ENCODE data around the gene WDFY4. TPM values are rescaled to one million over a fixed set of nuclear protein-coding genes. Genes with fewer than 3 reads are reported as not detected.

WDFY4 gene
- total and polyA plus RNA-seq, 7 experiments from 2014 or later = 0.12 to 39.3 (median 1.5) TPM

DNA sequence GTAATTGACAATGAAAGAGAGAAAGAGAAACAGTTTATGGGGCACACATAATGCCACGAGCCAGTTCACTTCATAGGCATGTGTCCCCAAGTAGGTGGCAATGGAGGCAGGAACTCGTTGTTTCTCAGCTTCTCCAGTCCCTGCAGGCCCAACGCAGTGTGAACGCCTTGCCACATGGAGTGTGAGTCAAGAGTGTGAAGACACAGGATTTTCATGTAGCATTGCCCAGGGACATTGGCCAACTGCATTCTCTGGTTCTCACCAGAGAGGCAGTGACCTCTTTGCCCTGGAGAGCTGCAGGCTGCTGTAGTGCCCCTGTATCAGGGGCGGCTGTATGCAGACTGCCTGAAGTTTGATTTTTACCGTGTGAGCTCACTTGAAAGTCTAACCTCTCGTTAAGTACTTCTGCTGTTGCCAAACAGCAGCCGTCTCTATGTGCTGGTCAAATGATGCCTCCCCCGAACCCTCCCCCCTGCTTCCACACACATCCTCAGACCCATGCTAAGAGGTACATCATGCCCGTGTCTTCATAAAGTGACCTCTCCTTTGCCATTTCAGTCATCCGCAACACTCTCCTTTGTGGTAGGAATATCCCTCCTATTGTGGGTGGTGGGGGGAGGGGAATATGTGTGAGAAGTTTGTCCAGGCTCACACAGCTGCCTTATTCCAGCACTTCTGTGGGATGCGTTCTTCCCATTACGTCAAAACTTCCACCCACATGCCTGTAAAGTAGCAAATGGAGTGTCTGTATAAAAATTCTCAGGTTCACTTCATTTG lies 242.3 kb downstream of the WDFY4 start:
- Histone ChIP-seq H3K36me3 (ENCODE audit: control insufficient read depth in 2 of 3, insufficient read depth in 3 of 3, low read length in 3 of 3) (no peaks in the 10 kb centered on the region), H3K9me3 (ENCODE audit: control insufficient read depth in 2 of 3, low read length in 3 of 3) (no peaks in the 10 kb centered on the region), H3K4me1 (ENCODE audit: control insufficient read depth in 2 of 2, insufficient read depth in 2 of 2, low read length in 2 of 2) (no peaks in the 10 kb centered on the region), H3K4me3 (ENCODE audit: low read length) (no peak overlapping the region), H3K27me3 (ENCODE audit: control insufficient read depth in 2 of 2, insufficient read depth in 2 of 2, low read length in 2 of 2) (no peaks in the 10 kb centered on the region), H3K27ac (ENCODE audit: low read depth, low read length) (no peak overlapping the region)
- intact Hi-C loops (cut with micrococcal nuclease) = no loop called here
- H3K4me3 Mint-ChIP-seq = no peak overlapping the region
- H3K4me1 Mint-ChIP-seq = peaks cover 0 to 1% (median 0%) of the 10 kb centered on the region in 7 donors
- H3K36me3 Mint-ChIP-seq = no peaks in the 10 kb centered on the region
- no peak overlapping the region for H3K27ac Mint-ChIP-seq
- ChIA-PET POLR2A (no interaction called here), CTCF (interaction anchor here (0.6 kb wide), 1 partner anchor 54 kb away, joined by 4 read pairs; no protein-coding TSS in a partner anchor)
- DNase-seq (no peak), ATAC-seq (no peak)
- H3K9me3 Mint-ChIP-seq = no peaks in the 10 kb centered on the region
- H3K27me3 Mint-ChIP-seq = peaks cover 0 to 4% (median 0%) of the 10 kb centered on the region in 5 donors

GRCh38 chr10:48929413-48929990 lies 244.8 kb downstream of the WDFY4 start:
- Histone ChIP-seq H3K27ac (ENCODE audit: low read depth, low read length) (no peak overlapping the region), H3K9me3 (ENCODE audit: control insufficient read depth in 2 of 3, low read length in 3 of 3) (no peaks in the 10 kb centered on the region), H3K36me3 (ENCODE audit: control insufficient read depth in 2 of 3, insufficient read depth in 3 of 3, low read length in 3 of 3) (no peaks in the 10 kb centered on the region), H3K4me3 (ENCODE audit: low read length) (no peak overlapping the region), H3K27me3 (ENCODE audit: control insufficient read depth in 2 of 2, insufficient read depth in 2 of 2, low read length in 2 of 2) (no peaks in the 10 kb centered on the region), H3K4me1 (ENCODE audit: control insufficient read depth in 2 of 2, insufficient read depth in 2 of 2, low read length in 2 of 2) (no peaks in the 10 kb centered on the region)
- intact Hi-C loops (cut with micrococcal nuclease) = no loop called here
- POLR2A ChIA-PET = no interaction called here
- Mint-ChIP-seq H3K27me3 (peaks cover 0 to 4% (median 0%) of the 10 kb centered on the region in 5 donors), H3K4me1 (peaks cover 0 to 1% (median 0%) of the 10 kb centered on the region in 7 donors), H3K4me3 (no peak overlapping the region), H3K36me3 (no peaks in the 10 kb centered on the region), H3K27ac (no peak overlapping the region), H3K9me3 (no peaks in the 10 kb centered on the region)
- CTCF ChIA-PET = no interaction called here
- no peak for ATAC-seq
- no peak for DNase-seq

GRCh38 chr10:48931188-48931587 lies 246.5 kb downstream of the WDFY4 start:
- no peaks in the 10 kb centered on the region for H3K9me3 Mint-ChIP-seq
- no peaks in the 10 kb centered on the region for H3K9me3 ChIP-seq (ENCODE audit: control insufficient read depth in 2 of 3, low read length in 3 of 3)
- intact Hi-C loops (cut with micrococcal nuclease) = no loop called here
- no peak overlapping the region for H3K4me3 Mint-ChIP-seq
- peaks cover 0 to 4% (median 0%) of the 10 kb centered on the region in 5 donors for H3K27me3 Mint-ChIP-seq
- no peak for ATAC-seq
- H3K4me3 ChIP-seq (ENCODE audit: low read length) = no peak overlapping the region
- POLR2A ChIA-PET = no interaction called here
- H3K4me1 Mint-ChIP-seq = peaks cover 0 to 1% (median 0%) of the 10 kb centered on the region in 7 donors
- H3K27ac Mint-ChIP-seq = no peak overlapping the region
- H3K27ac ChIP-seq (ENCODE audit: low read depth, low read length) = no peak overlapping the region
- no peak for DNase-seq
- H3K36me3 ChIP-seq (ENCODE audit: control insufficient read depth in 2 of 3, insufficient read depth in 3 of 3, low read length in 3 of 3) = no peaks in the 10 kb centered on the region
- no peaks in the 10 kb centered on the region for H3K36me3 Mint-ChIP-seq
- CTCF ChIA-PET = no interaction called here
- no peaks in the 10 kb centered on the region for H3K4me1 ChIP-seq (ENCODE audit: control insufficient read depth in 2 of 2, insufficient read depth in 2 of 2, low read length in 2 of 2)
- H3K27me3 ChIP-seq (ENCODE audit: control insufficient read depth in 2 of 2, insufficient read depth in 2 of 2, low read length in 2 of 2) = no peaks in the 10 kb centered on the region

- CTCF ChIA-PET = no interaction called here
- Histone ChIP-seq H3K36me3 (ENCODE audit: control insufficient read depth in 2 of 3, insufficient read depth in 3 of 3, low read length in 3 of 3) (no peaks in the 10 kb centered on the region), H3K27me3 (ENCODE audit: control insufficient read depth in 2 of 2, insufficient read depth in 2 of 2, low read length in 2 of 2) (no peaks in the 10 kb centered on the region), H3K9me3 (ENCODE audit: control insufficient read depth in 2 of 3, low read length in 3 of 3) (no peaks in the 10 kb centered on the region), H3K4me3 (ENCODE audit: low read length) (no peak overlapping the region), H3K27ac (ENCODE audit: low read depth, low read length) (no peak overlapping the region), H3K4me1 (ENCODE audit: control insufficient read depth in 2 of 2, insufficient read depth in 2 of 2, low read length in 2 of 2) (no peaks in the 10 kb centered on the region)
- intact Hi-C loops (cut with micrococcal nuclease) = no loop called here
- H3K27me3 Mint-ChIP-seq = peaks cover 0 to 4% (median 0%) of the 10 kb centered on the region in 5 donors
- ATAC-seq (no peak), DNase-seq (no peak)
- no peak overlapping the region for H3K27ac Mint-ChIP-seq
- no peak overlapping the region for H3K4me3 Mint-ChIP-seq
- no peaks in the 10 kb centered on the region for H3K9me3 Mint-ChIP-seq
- peaks cover 0 to 1% (median 0%) of the 10 kb centered on the region in 7 donors for H3K4me1 Mint-ChIP-seq
- H3K36me3 Mint-ChIP-seq = no peaks in the 10 kb centered on the region
- POLR2A ChIA-PET = no interaction called here
Observed at GRCh38 chr10:48932831-48933664, 248.4 kb downstream of the WDFY4 start.

DNA sequence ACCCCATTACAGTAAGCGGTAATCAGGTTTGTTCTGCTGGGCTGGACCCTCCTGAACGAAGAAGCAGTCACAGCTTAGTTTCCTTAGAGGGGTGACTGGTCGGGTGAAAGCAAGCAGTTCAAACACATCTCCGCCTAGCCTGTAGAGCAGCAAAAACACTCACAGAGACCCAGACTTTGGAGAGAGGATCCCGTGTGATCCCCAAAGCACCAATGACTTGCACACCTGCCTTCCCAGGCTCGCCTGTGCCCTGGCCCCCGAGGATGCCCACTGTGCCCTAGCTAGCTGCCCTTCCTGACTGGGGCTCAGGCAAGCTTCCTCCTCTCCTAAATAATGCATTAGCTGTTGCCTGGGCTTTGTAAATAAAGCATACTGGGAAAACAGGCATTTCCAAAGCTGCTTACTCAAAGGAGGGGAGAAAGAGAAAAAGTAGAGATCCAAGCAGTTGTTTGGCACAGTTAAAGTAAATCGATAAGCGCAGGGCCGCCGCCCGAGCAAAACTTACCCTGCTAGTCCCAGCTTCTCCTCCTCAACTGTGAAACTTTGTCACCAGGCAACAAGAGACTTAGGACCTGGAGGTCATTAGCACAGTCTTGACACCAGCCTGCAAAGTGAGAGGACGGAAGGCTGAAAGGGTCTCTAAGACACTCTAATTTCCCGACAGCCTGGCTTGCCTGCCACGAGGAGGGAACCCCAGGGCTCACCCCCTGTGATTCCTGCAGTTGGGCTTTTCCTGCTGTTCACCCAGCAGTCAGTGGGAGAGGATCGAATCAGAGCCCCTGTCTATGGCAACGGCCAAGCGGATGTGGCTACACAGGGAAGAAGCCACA lies 250.2 kb downstream of the WDFY4 start:
- peaks cover 0 to 1% (median 0%) of the 10 kb centered on the region in 7 donors for H3K4me1 Mint-ChIP-seq
- intact Hi-C loops (cut with micrococcal nuclease) = no loop called here
- H3K27me3 ChIP-seq (ENCODE audit: control insufficient read depth in 2 of 2, insufficient read depth in 2 of 2, low read length in 2 of 2) = no peaks in the 10 kb centered on the region
- no peaks in the 10 kb centered on the region for H3K9me3 ChIP-seq (ENCODE audit: control insufficient read depth in 2 of 3, low read length in 3 of 3)
- ChIA-PET POLR2A (no interaction called here), CTCF (no interaction called here)
- H3K27ac ChIP-seq (ENCODE audit: low read depth, low read length) = no peak overlapping the region
- no peaks in the 10 kb centered on the region for H3K36me3 ChIP-seq (ENCODE audit: control insufficient read depth in 2 of 3, insufficient read depth in 3 of 3, low read length in 3 of 3)
- no peaks in the 10 kb centered on the region for H3K27me3 Mint-ChIP-seq
- no peak overlapping the region for H3K27ac Mint-ChIP-seq
- ATAC-seq = no peak
- DNase-seq = no peak
- no peaks in the 10 kb centered on the region for H3K36me3 Mint-ChIP-seq
- no peaks in the 10 kb centered on the region for H3K9me3 Mint-ChIP-seq
- H3K4me3 ChIP-seq (ENCODE audit: low read length) = no peak overlapping the region
- no peak overlapping the region for H3K4me3 Mint-ChIP-seq
- H3K4me1 ChIP-seq (ENCODE audit: control insufficient read depth in 2 of 2, insufficient read depth in 2 of 2, low read length in 2 of 2) = no peaks in the 10 kb centered on the region

- no peaks in the 10 kb centered on the region for H3K9me3 ChIP-seq (ENCODE audit: control insufficient read depth in 2 of 3, low read length in 3 of 3)
- H3K27ac ChIP-seq (ENCODE audit: low read depth, low read length) = no peak overlapping the region
- ChIA-PET POLR2A (no interaction called here), CTCF (no interaction called here)
- Mint-ChIP-seq H3K4me1 (no peaks in the 10 kb centered on the region), H3K4me3 (no peak overlapping the region), H3K36me3 (no peaks in the 10 kb centered on the region), H3K27ac (no peak overlapping the region), H3K27me3 (no peaks in the 10 kb centered on the region), H3K9me3 (no peaks in the 10 kb centered on the region)
- H3K36me3 ChIP-seq (ENCODE audit: control insufficient read depth in 2 of 3, insufficient read depth in 3 of 3, low read length in 3 of 3) = no peaks in the 10 kb centered on the region
- H3K27me3 ChIP-seq (ENCODE audit: control insufficient read depth in 2 of 2, insufficient read depth in 2 of 2, low read length in 2 of 2) = no peaks in the 10 kb centered on the region
- H3K4me1 ChIP-seq (ENCODE audit: control insufficient read depth in 2 of 2, insufficient read depth in 2 of 2, low read length in 2 of 2) = no peaks in the 10 kb centered on the region
- no peak overlapping the region for H3K4me3 ChIP-seq (ENCODE audit: low read length)
- intact Hi-C loops (cut with micrococcal nuclease) = no loop called here
- DNase-seq (no peak), ATAC-seq (no peak)
Observed at GRCh38 chr10:48935577-48935976, 250.9 kb downstream of the WDFY4 start.
